ENCODE data around the gene ELL3.

- TF ChIP-seq, protein P1, sequence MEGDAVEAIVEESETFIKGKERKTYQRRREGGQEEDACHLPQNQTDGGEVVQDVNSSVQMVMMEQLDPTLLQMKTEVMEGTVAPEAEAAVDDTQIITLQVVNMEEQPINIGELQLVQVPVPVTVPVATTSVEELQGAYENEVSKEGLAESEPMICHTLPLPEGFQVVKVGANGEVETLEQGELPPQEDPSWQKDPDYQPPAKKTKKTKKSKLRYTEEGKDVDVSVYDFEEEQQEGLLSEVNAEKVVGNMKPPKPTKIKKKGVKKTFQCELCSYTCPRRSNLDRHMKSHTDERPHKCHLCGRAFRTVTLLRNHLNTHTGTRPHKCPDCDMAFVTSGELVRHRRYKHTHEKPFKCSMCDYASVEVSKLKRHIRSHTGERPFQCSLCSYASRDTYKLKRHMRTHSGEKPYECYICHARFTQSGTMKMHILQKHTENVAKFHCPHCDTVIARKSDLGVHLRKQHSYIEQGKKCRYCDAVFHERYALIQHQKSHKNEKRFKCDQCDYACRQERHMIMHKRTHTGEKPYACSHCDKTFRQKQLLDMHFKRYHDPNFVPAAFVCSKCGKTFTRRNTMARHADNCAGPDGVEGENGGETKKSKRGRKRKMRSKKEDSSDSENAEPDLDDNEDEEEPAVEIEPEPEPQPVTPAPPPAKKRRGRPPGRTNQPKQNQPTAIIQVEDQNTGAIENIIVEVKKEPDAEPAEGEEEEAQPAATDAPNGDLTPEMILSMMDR (IDR thresholded peaks at IDR 0.05; ENCODE audit: poor library complexity): no peak
- no peak for TF ChIP-seq EZH2 (IDR thresholded peaks at IDR 0.05; ENCODE audit: borderline replicate concordance)
Observed at GRCh38 chr15:43751885-43752284, 24.9 kb downstream of the ELL3 start.

All from hepatocyte (in vitro differentiated cells).